ENCODE results near the gene CACNA1C.

GRCh38 chr12:2693244-2693860 is 640.6 kb downstream of the CACNA1C start:
- no peak for TF ChIP-seq EZH2 (IDR thresholded peaks at IDR 0.05; ENCODE audit: low read depth)
- TF ChIP-seq CTCF (conservative IDR thresholded peaks at IDR 0.05): no peak

Data from PC-9 (cell line).